GM21367 (cell line): Measurements from ENCODE around the gene ZNF296.

Experiments used
- ATAC-seq: cut with Tn5 transposase; IDR thresholded peaks from one replicate; pipeline ENCODE4 v1.9.1; 2021; ENCODE audit not compliant: unreplicated experiment

The ZNF296 gene

GRCh38 chr19:45090034-45090433, 13.8 kb upstream of the ZNF296 start:
- ATAC-seq: no peak

- ATAC-seq: no peak
Observed at GRCh38 chr19:45087531-45087930, 11.3 kb upstream of the ZNF296 start.

GRCh38 chr19:45086480-45086879, 10.2 kb upstream of the ZNF296 start:
- no peak for ATAC-seq

- no peak for ATAC-seq
Observed at GRCh38 chr19:45082170-45082569, 5.9 kb upstream of the ZNF296 start.

- ATAC-seq: no peak
Observed at GRCh38 chr19:45079911-45080370, 3.7 kb upstream of the ZNF296 start.

GRCh38 chr19:45079063-45079910, 3.0 kb upstream of the ZNF296 start, which contains the start of gene GEMIN7:
TSS of gene GEMIN7 (plus strand) at chr19:45079260. CDS start at chr19:45090115, 10,855 bp downstream.
- no peak for ATAC-seq

GRCh38 chr19:45078390-45079062, 2.2 kb upstream of the ZNF296 start:
- no peak for ATAC-seq

- ATAC-seq: no peak
Observed at GRCh38 chr19:45076851-45077730, 813 bp upstream of the ZNF296 start.

- ATAC-seq: peak; percentile 46
Observed at GRCh38 chr19:45075301-45076028, 813 bp downstream of the ZNF296 start.

- no peak for ATAC-seq
Observed at GRCh38 chr19:45074744-45075300, 1.5 kb downstream of the ZNF296 start.

GRCh38 chr19:45071969-45072790, 4.1 kb downstream of the ZNF296 start:
- no peak for ATAC-seq

GRCh38 chr19:45071545-45071938, 4.7 kb downstream of the ZNF296 start:
- no peak for ATAC-seq

GRCh38 chr19:45070861-45071544, 5.3 kb downstream of the ZNF296 start:
- no peak for ATAC-seq

- ATAC-seq: no peak
Observed at GRCh38 chr19:45070214-45070613, 6.1 kb downstream of the ZNF296 start.

GRCh38 chr19:45069056-45069455, 7.2 kb downstream of the ZNF296 start:
- no peak for ATAC-seq

- ATAC-seq: no peak
Observed at GRCh38 chr19:45068041-45068440, 8.2 kb downstream of the ZNF296 start.

GRCh38 chr19:45066921-45067661, 9.2 kb downstream of the ZNF296 start:
- ATAC-seq: no peak
